WTC11 (cell line): ENCODE results near the gene GRK6.

Source experiments
- AFF4 ChIP-seq: sonication (generic); formaldehyde crosslinking; IDR thresholded peaks from 2 replicates; pipeline ENCODE4 v1.8.1; 2023; ENCODE audit warnings: mild to moderate bottlenecking, missing genetic modification reagents, borderline replicate concordance
- ARID4B ChIP-seq: sonication (generic); formaldehyde crosslinking; IDR thresholded peaks from 2 replicates; pipeline ENCODE4 v1.8.0; 2023; ENCODE audit warnings: missing genetic modification reagents, mild to moderate bottlenecking, borderline replicate concordance
- ATF2 ChIP-seq: sonication (generic); formaldehyde crosslinking; IDR thresholded peaks from 2 replicates; pipeline ENCODE4 v1.8.1; 2022; ENCODE audit warnings: low read depth, missing genetic modification reagents, borderline replicate concordance
- ATF3 ChIP-seq: sonication (generic); formaldehyde crosslinking; conservative IDR thresholded peaks from 2 replicates; pipeline ENCODE4 v1.8.1; 2022; ENCODE audit warnings: mild to moderate bottlenecking, missing genetic modification reagents
- CREB1 ChIP-seq: sonication (generic); formaldehyde crosslinking; IDR thresholded peaks from 2 replicates; pipeline ENCODE4 v1.8.0; 2023; ENCODE audit warnings: mild to moderate bottlenecking, missing genetic modification reagents
- CTCF ChIP-seq: fragments of 200-600 bp; IDR thresholded peaks from 2 replicates; pipeline ENCODE4 v1.8.0; 2022; ENCODE audit warnings: antibody characterized with exemption
- E2F1 ChIP-seq: sonication (generic); formaldehyde crosslinking; IDR thresholded peaks from 2 replicates; pipeline ENCODE4 v1.8.0; 2022; ENCODE audit warnings: mild to moderate bottlenecking, missing genetic modification reagents
- MLX ChIP-seq: sonication (generic); formaldehyde crosslinking; IDR thresholded peaks from 2 replicates; pipeline ENCODE4 v1.8.1; 2023; ENCODE audit warnings: mild to moderate bottlenecking, missing genetic modification reagents, moderate library complexity
- MXD4 ChIP-seq: fragments of 250-450 bp; sonication (Bioruptor Pico); IDR thresholded peaks from 2 replicates; pipeline ENCODE4 v1.8.0; 2021; ENCODE audit warnings: mild to moderate bottlenecking, moderate library complexity, borderline replicate concordance
- PREB ChIP-seq: sonication (generic); formaldehyde crosslinking; IDR thresholded peaks from 2 replicates; pipeline ENCODE4 v1.8.1; 2022; ENCODE audit warnings: mild to moderate bottlenecking, missing genetic modification reagents, moderate library complexity, borderline replicate concordance
- ZMAT4 ChIP-seq: fragments of 250-450 bp; sonication (Bioruptor Pico); IDR thresholded peaks from 2 replicates; pipeline ENCODE4 v1.9.0; 2021; ENCODE audit warnings: mild to moderate bottlenecking
- ZNF232 ChIP-seq: sonication (generic); formaldehyde crosslinking; IDR thresholded peaks from 2 replicates; pipeline ENCODE4 v1.8.0; 2022; ENCODE audit warnings: mild to moderate bottlenecking, missing genetic modification reagents

GRCh38 chr5:177432839-177433657 is 6.6 kb downstream of the GRK6 start:
- TF ChIP-seq CTCF (no peak), ZMAT4 (no peak), MXD4 (CRISPR knock-in tag) (no peak), PREB (CRISPR knock-in tag) (no peak), MLX (CRISPR knock-in tag) (no peak), E2F1 (CRISPR knock-in tag) (no peak), ATF2 (no peak), ZNF232 (CRISPR knock-in tag) (no peak), AFF4 (CRISPR knock-in tag) (no peak), ARID4B (CRISPR knock-in tag) (no peak), ATF3 (CRISPR knock-in tag) (no peak), CREB1 (CRISPR knock-in tag) (no peak)
